Measurements from ENCODE around the gene FNIP1.

The FNIP1 gene

GRCh38 chr5:131611064-131611381 is 185.8 kb downstream of the FNIP1 start:
- H3K4me2 ChIP-seq (ENCODE audit: low read length, poor library complexity, severe bottlenecking): no peak overlapping the region
- no peak overlapping the region for H3K14ac ChIP-seq (ENCODE audit: low read length in 2 of 2)
- no peak overlapping the region for H4K8ac ChIP-seq (ENCODE audit: low read length)
- WGBS: 92% methylated on average over 1 of the region's 2 CpGs
- H3K4ac ChIP-seq (ENCODE audit: low read depth in 1 of 2, low read length in 2 of 2): no peak overlapping the region
- no peak overlapping the region for H3K23ac ChIP-seq (ENCODE audit: low read length in 2 of 2)
- H3K4me1 ChIP-seq (ENCODE audit: control insufficient read depth, insufficient read depth, low read depth, low read length): peaks cover 8% of the 10 kb centered on the region
- peak overlapping the region; percentile 71 for H2AK5ac ChIP-seq (ENCODE audit: low read length, severe bottlenecking)
- no peak overlapping the region for H3K4me3 ChIP-seq (ENCODE audit: insufficient read depth in 1 of 2, low read depth in 1 of 2, low read length in 2 of 2)
- H2BK15ac ChIP-seq (ENCODE audit: low read depth, poor library complexity, severe bottlenecking): no peak overlapping the region
- DNase-seq: no peak
- no peak overlapping the region for H3K9ac ChIP-seq (ENCODE audit: low read length)
- peak overlapping the region in 1 of 2 experiments; percentile 57 for H3K18ac ChIP-seq (ENCODE audit: low read depth in 1 of 2, low read length in 2 of 2)
- H3K79me1 ChIP-seq (replicated peaks; ENCODE audit: low read length, poor library complexity, severe bottlenecking): peaks cover 26% of the 10 kb centered on the region
- no peak overlapping the region for H2BK120ac ChIP-seq (ENCODE audit: low read depth, low read length)
- no peaks in the 10 kb centered on the region for H3K36me3 ChIP-seq (ENCODE audit: control insufficient read depth in 1 of 2, insufficient read depth in 2 of 2, low read depth in 1 of 2, low read length in 2 of 2)
- no peak overlapping the region for H2BK12ac ChIP-seq (ENCODE audit: low read length in 2 of 2)
- H4K91ac ChIP-seq (ENCODE audit: low read length): no peak overlapping the region
- no peaks in the 10 kb centered on the region for H3K27me3 ChIP-seq (ENCODE audit: control insufficient read depth in 1 of 2, insufficient read depth in 1 of 2, low read length in 2 of 2)
- no peak overlapping the region for H2AFZ ChIP-seq (ENCODE audit: low read depth, low read length)
- no peak overlapping the region for H2BK5ac ChIP-seq (ENCODE audit: low read depth, low read length, poor library complexity, severe bottlenecking)
- H3K27ac ChIP-seq (ENCODE audit: low read length, poor library complexity, severe bottlenecking): peak overlapping the region; percentile 97
- H3K9me3 ChIP-seq (ENCODE audit: control insufficient read depth, low read length): no peaks in the 10 kb centered on the region

GRCh38 chr5:131610198-131611063 is 186.4 kb downstream of the FNIP1 start:
- Histone ChIP-seq H2BK12ac (ENCODE audit: low read length in 2 of 2) (no peak overlapping the region), H3K18ac (ENCODE audit: low read depth in 1 of 2, low read length in 2 of 2) (peak overlapping the region in 1 of 2 experiments; percentile 57), H3K79me1 (replicated peaks; ENCODE audit: low read length, poor library complexity, severe bottlenecking) (peaks cover 26% of the 10 kb centered on the region), H3K4me2 (ENCODE audit: low read length, poor library complexity, severe bottlenecking) (no peak overlapping the region), H3K27ac (ENCODE audit: low read length, poor library complexity, severe bottlenecking) (peak overlapping the region; percentile 97), H4K8ac (ENCODE audit: low read length) (no peak overlapping the region), H2BK15ac (ENCODE audit: low read depth, poor library complexity, severe bottlenecking) (no peak overlapping the region), H3K14ac (ENCODE audit: low read length in 2 of 2) (no peak overlapping the region), H3K4me1 (ENCODE audit: control insufficient read depth, insufficient read depth, low read depth, low read length) (peaks cover 7% of the 10 kb centered on the region), H3K4me3 (ENCODE audit: insufficient read depth in 1 of 2, low read depth in 1 of 2, low read length in 2 of 2) (no peak overlapping the region), H2BK120ac (ENCODE audit: low read depth, low read length) (no peak overlapping the region), H3K23ac (ENCODE audit: low read length in 2 of 2) (no peak overlapping the region), H2AFZ (ENCODE audit: low read depth, low read length) (no peak overlapping the region), H3K36me3 (ENCODE audit: control insufficient read depth in 1 of 2, insufficient read depth in 2 of 2, low read depth in 1 of 2, low read length in 2 of 2) (no peaks in the 10 kb centered on the region), H3K9me3 (ENCODE audit: control insufficient read depth, low read length) (no peaks in the 10 kb centered on the region), H3K27me3 (ENCODE audit: control insufficient read depth in 1 of 2, insufficient read depth in 1 of 2, low read length in 2 of 2) (no peaks in the 10 kb centered on the region), H2AK5ac (ENCODE audit: low read length, severe bottlenecking) (peak overlapping the region; percentile 67), H3K9ac (ENCODE audit: low read length) (no peak overlapping the region), H3K4ac (ENCODE audit: low read depth in 1 of 2, low read length in 2 of 2) (peak overlapping the region in 1 of 2 experiments; percentile 28), H4K91ac (ENCODE audit: low read length) (no peak overlapping the region), H2BK5ac (ENCODE audit: low read depth, low read length, poor library complexity, severe bottlenecking) (peak overlapping the region; percentile 88)
- DNase-seq: peak; percentile 76
- 90% methylated on average over 2 of the region's 6 CpGs for WGBS

- no peak for DNase-seq
- peak overlapping the region in 1 of 2 experiments; percentile 34 for H3K18ac ChIP-seq (ENCODE audit: low read depth in 1 of 2, low read length in 2 of 2)
- H3K4me3 ChIP-seq (ENCODE audit: insufficient read depth in 1 of 2, low read depth in 1 of 2, low read length in 2 of 2): no peak overlapping the region
- H3K9ac ChIP-seq (ENCODE audit: low read length): no peak overlapping the region
- H2BK15ac ChIP-seq (ENCODE audit: low read depth, poor library complexity, severe bottlenecking): no peak overlapping the region
- peak overlapping the region; percentile 88 for H2BK5ac ChIP-seq (ENCODE audit: low read depth, low read length, poor library complexity, severe bottlenecking)
- peak overlapping the region; percentile 97 for H3K27ac ChIP-seq (ENCODE audit: low read length, poor library complexity, severe bottlenecking)
- no peak overlapping the region for H3K14ac ChIP-seq (ENCODE audit: low read length in 2 of 2)
- H3K9me3 ChIP-seq (ENCODE audit: control insufficient read depth, low read length): no peaks in the 10 kb centered on the region
- no peak overlapping the region for H2BK12ac ChIP-seq (ENCODE audit: low read length in 2 of 2)
- H2AK5ac ChIP-seq (ENCODE audit: low read length, severe bottlenecking): peak overlapping the region; percentile 96
- no peak overlapping the region for H2BK120ac ChIP-seq (ENCODE audit: low read depth, low read length)
- no peaks in the 10 kb centered on the region for H3K36me3 ChIP-seq (ENCODE audit: control insufficient read depth in 1 of 2, insufficient read depth in 2 of 2, low read depth in 1 of 2, low read length in 2 of 2)
- H3K4ac ChIP-seq (ENCODE audit: low read depth in 1 of 2, low read length in 2 of 2): no peak overlapping the region
- no CpG with 5 or more reads among the region's 1 CpG for WGBS
- H2AFZ ChIP-seq (ENCODE audit: low read depth, low read length): no peak overlapping the region
- H3K4me1 ChIP-seq (ENCODE audit: control insufficient read depth, insufficient read depth, low read depth, low read length): peaks cover 6% of the 10 kb centered on the region
- no peaks in the 10 kb centered on the region for H3K27me3 ChIP-seq (ENCODE audit: control insufficient read depth in 1 of 2, insufficient read depth in 1 of 2, low read length in 2 of 2)
- no peak overlapping the region for H4K8ac ChIP-seq (ENCODE audit: low read length)
- H3K79me1 ChIP-seq (replicated peaks; ENCODE audit: low read length, poor library complexity, severe bottlenecking): peaks cover 26% of the 10 kb centered on the region
- H3K4me2 ChIP-seq (ENCODE audit: low read length, poor library complexity, severe bottlenecking): no peak overlapping the region
- no peak overlapping the region for H4K91ac ChIP-seq (ENCODE audit: low read length)
- H3K23ac ChIP-seq (ENCODE audit: low read length in 2 of 2): no peak overlapping the region
Measured at GRCh38 chr5:131609774-131610173, 187.0 kb downstream of the FNIP1 start.

GRCh38 chr5:131608597-131608996 is 188.2 kb downstream of the FNIP1 start:
- Histone ChIP-seq H3K79me1 (replicated peaks; ENCODE audit: low read length, poor library complexity, severe bottlenecking) (peaks cover 24% of the 10 kb centered on the region), H3K9me3 (ENCODE audit: control insufficient read depth, low read length) (no peaks in the 10 kb centered on the region), H3K4me2 (ENCODE audit: low read length, poor library complexity, severe bottlenecking) (no peak overlapping the region), H2AFZ (ENCODE audit: low read depth, low read length) (no peak overlapping the region), H3K18ac (ENCODE audit: low read depth in 1 of 2, low read length in 2 of 2) (no peak overlapping the region), H3K27me3 (ENCODE audit: control insufficient read depth in 1 of 2, insufficient read depth in 1 of 2, low read length in 2 of 2) (no peaks in the 10 kb centered on the region), H3K4ac (ENCODE audit: low read depth in 1 of 2, low read length in 2 of 2) (no peak overlapping the region), H2BK15ac (ENCODE audit: low read depth, poor library complexity, severe bottlenecking) (no peak overlapping the region), H2BK120ac (ENCODE audit: low read depth, low read length) (peak overlapping the region; percentile 29), H2BK5ac (ENCODE audit: low read depth, low read length, poor library complexity, severe bottlenecking) (no peak overlapping the region), H2AK5ac (ENCODE audit: low read length, severe bottlenecking) (peak overlapping the region; percentile 97), H2BK12ac (ENCODE audit: low read length in 2 of 2) (no peak overlapping the region), H3K36me3 (ENCODE audit: control insufficient read depth in 1 of 2, insufficient read depth in 2 of 2, low read depth in 1 of 2, low read length in 2 of 2) (no peaks in the 10 kb centered on the region), H3K4me1 (ENCODE audit: control insufficient read depth, insufficient read depth, low read depth, low read length) (peaks cover 6% of the 10 kb centered on the region), H3K9ac (ENCODE audit: low read length) (no peak overlapping the region), H4K8ac (ENCODE audit: low read length) (no peak overlapping the region), H3K14ac (ENCODE audit: low read length in 2 of 2) (no peak overlapping the region), H3K27ac (ENCODE audit: low read length, poor library complexity, severe bottlenecking) (no peak overlapping the region), H3K4me3 (ENCODE audit: insufficient read depth in 1 of 2, low read depth in 1 of 2, low read length in 2 of 2) (no peak overlapping the region), H4K91ac (ENCODE audit: low read length) (no peak overlapping the region), H3K23ac (ENCODE audit: low read length in 2 of 2) (no peak overlapping the region)
- WGBS: 88% methylated on average over 5 of the region's 5 CpGs
- DNase-seq: no peak

Measured in mesenchymal stem cell (in vitro differentiated cells and primary cell).